ENCODE data around the gene DNMT3B. TPM values are rescaled to one million over a fixed set of nuclear protein-coding genes. Genes with fewer than 3 reads are reported as not detected.

The DNMT3B gene
- total RNA-seq, 2 donors from 2014 or later, result 6.3 to 6.5 TPM

DNA sequence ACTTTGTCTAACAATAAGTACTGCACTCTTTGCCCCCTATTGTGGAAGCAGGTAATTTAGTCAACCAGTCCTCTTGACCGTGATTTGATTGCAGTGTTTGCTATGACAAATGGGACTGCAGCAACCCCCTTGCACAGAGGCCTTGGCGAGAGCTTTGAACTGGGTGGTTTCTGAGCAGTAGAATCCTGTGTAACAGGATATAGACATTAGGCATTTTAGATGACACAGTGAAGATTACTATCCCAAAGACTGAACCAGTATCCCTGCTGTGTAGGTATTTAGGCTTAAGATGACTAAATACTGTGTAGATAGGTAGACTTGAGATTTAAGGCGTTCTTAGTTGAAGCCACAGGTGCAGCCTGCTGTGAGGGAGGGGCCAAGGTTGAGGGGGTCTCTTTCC, 9.9 kb downstream of the DNMT3B start:
- Histone ChIP-seq H3K9me3 (no peaks in the 10 kb centered on the region), H3K27ac (no peak overlapping the region), H3K4me1 (peaks cover 28% of the 10 kb centered on the region), H3K4me3 (no peak overlapping the region), H3K27me3 (no peaks in the 10 kb centered on the region), H3K36me3 (replicated peaks in 1 of 2; ENCODE audit: insufficient read depth in 1 of 2, low read depth in 2 of 2) (no peaks in the 10 kb centered on the region)
- ATAC-seq, result no peak
- TF ChIP-seq CTCF (IDR thresholded peaks at IDR 0.05) (no peak), POLR2A (IDR thresholded peaks at IDR 0.05) (no peak)
- 85 to 86% methylated on average over 3 of the region's 3 CpGs for WGBS, 2 donors
- intact Hi-C loops (cut with DNase I), result no loop called here
- no peak for DNase-seq

- intact Hi-C loops (cut with DNase I), result no loop called here
- 83 to 100% methylated on average over 2 of the region's 2 CpGs for WGBS, 2 donors
- DNase-seq, result no peak
These were observed 11.0 kb downstream of the DNMT3B start for GRCh38 chr20:32773223-32773622.

GRCh38 chr20:32773855-32774254, 11.7 kb downstream of the DNMT3B start:
- no peaks in the 10 kb centered on the region for H3K9me3 ChIP-seq
- ATAC-seq (no peak), DNase-seq (no peak)
- H3K4me3 ChIP-seq, result no peak overlapping the region
- no peak overlapping the region for H3K27ac ChIP-seq
- H3K27me3 ChIP-seq, result no peaks in the 10 kb centered on the region
- no peaks in the 10 kb centered on the region for H3K36me3 ChIP-seq (replicated peaks in 1 of 2; ENCODE audit: insufficient read depth in 1 of 2, low read depth in 2 of 2)
- 85 to 92% methylated on average over 8 of the region's 8 CpGs for WGBS, 2 donors
- TF ChIP-seq CTCF (IDR thresholded peaks at IDR 0.05) (no peak), POLR2A (IDR thresholded peaks at IDR 0.05) (no peak)
- intact Hi-C loops (cut with DNase I), result no loop called here
- H3K4me1 ChIP-seq, result peaks cover 37% of the 10 kb centered on the region

More at GRCh38 chr20:32773223-32773622, 11.0 kb downstream of the DNMT3B start:
- no peaks in the 10 kb centered on the region for H3K9me3 ChIP-seq
- no peak overlapping the region for H3K27ac ChIP-seq
- H3K4me1 ChIP-seq, result peaks cover 31% of the 10 kb centered on the region
- ATAC-seq, result no peak
- H3K4me3 ChIP-seq, result no peak overlapping the region
- no peaks in the 10 kb centered on the region for H3K36me3 ChIP-seq (replicated peaks in 1 of 2; ENCODE audit: insufficient read depth in 1 of 2, low read depth in 2 of 2)
- no peak for TF ChIP-seq POLR2A (IDR thresholded peaks at IDR 0.05)
- TF ChIP-seq CTCF (IDR thresholded peaks at IDR 0.05), result no peak
- no peaks in the 10 kb centered on the region for H3K27me3 ChIP-seq

DNA sequence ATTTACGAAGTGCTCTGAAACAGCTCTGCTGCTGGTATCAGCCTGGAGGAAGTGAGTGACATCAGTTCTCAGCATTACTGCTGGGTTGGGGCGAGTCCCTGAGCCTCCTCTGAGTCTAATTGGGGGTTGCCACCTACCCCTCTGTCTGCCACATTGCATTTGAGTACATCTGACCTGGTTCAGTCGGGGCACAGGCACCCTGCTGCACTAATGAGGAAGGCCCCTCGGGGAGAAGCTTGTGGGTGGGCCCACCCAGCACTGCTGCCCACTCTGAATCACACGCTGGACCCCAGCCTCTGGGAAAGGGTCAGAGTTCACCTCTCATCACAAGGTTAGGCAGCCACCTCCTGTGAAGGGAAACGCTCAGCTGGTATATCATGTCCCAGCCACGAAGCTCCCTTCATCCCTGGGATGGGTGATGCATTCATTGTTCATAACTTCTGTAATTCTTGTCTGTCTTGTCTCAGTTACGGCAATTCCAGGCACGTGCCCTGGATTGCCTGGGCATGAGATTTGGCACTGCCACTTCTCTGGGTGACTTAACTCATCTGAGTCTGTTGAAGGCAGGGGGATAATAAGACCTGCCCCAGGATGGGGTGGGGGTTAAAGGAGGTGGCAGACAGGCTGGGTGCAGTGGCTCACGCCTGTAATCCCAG, 13.3 kb downstream of the DNMT3B start:
- ATAC-seq, result no peak
- H3K27ac ChIP-seq, result peak overlapping the region in 2 of 4 donors; percentile 81 to 86
- DNase-seq, result no peak
- no peaks in the 10 kb centered on the region for H3K27me3 ChIP-seq
- peaks cover 38% of the 10 kb centered on the region for H3K4me1 ChIP-seq
- H3K4me3 ChIP-seq, result no peak overlapping the region
- 88 to 90% methylated on average over 7 to 10 of the region's 10 CpGs for WGBS, 2 donors
- TF ChIP-seq POLR2A (IDR thresholded peaks at IDR 0.05) (no peak), CTCF (IDR thresholded peaks at IDR 0.05) (no peak)
- H3K9me3 ChIP-seq, result no peaks in the 10 kb centered on the region
- no peaks in the 10 kb centered on the region for H3K36me3 ChIP-seq (replicated peaks in 1 of 2; ENCODE audit: insufficient read depth in 1 of 2, low read depth in 2 of 2)
- intact Hi-C loops (cut with DNase I), result no loop called here

All from body of pancreas (tissue), 4 donors.